A549 (cell line): ENCODE results near the gene VN1R5. TPM values are rescaled to one million over a fixed set of nuclear protein-coding genes. Genes with fewer than 3 reads are reported as not detected.
"Not testable (repeated sequence)": the region's sequence is repeated elsewhere in the genome, so short reads cannot be mapped to it uniquely, and the experiment has no call there.

Experiments
- ATAC-seq, 2 experiments: fragments of 200-7000 bp in 1 of 2; fragments of >200 bp in 1 of 2; cut with Nextera tagmentation in 1 of 2; cut with Tn5 transposase in 1 of 2; 3 replicates each; pipeline versions ENCODE4 v1.8.0 to v1.9.1; 2018 to 2020; ENCODE audit warnings: mild to moderate bottlenecking in 1 of 2, moderate library complexity in 1 of 2
- CTCF ChIA-PET: fragments of 300-600 bp; sonication (Branson Sonifier 250); formaldehyde crosslinking; extraction: SDS; loops from one replicate; lab custom pipeline; 2021; ENCODE audit warnings: antibody characterized with exemption, inconsistent platforms; lab: Yijun Ruan, JAX
- POLR2A ChIA-PET: fragments of 350-600 bp; formaldehyde crosslinking; extraction: SDS; loops from one replicate; lab custom pipeline; 2021; ENCODE audit warnings: antibody characterized with exemption, inconsistent platforms; lab: Yijun Ruan, JAX
- DNase-seq, 2 experiments: peaks; one replicate each; pipeline versions ENCODE4 v3.0.0 to v3.0.0-alpha.2; 2011 to 2016; ENCODE audit warnings: low read depth in 1 of 2, low spot score in 1 of 2
- FAIRE-seq: peaks from 2 replicates; lab custom pipeline; 2011; peaks lifted over from hg19 to GRCh38; lab: Jason Lieb, UNC
- H3K27ac ChIP-seq, 2 experiments: fragments of >200 bp; sonication (Bioruptor Twin); formaldehyde crosslinking; 3 replicates each; pipeline ENCODE4 v1.5.1; 2016 to 2017
- H3K4me1 ChIP-seq: fragments of >200 bp; sonication (Bioruptor Twin); formaldehyde crosslinking; 3 replicates; pipeline ENCODE4 v1.6.1; 2016
- H3K4me2 ChIP-seq: fragments of >200 bp; sonication (Bioruptor Twin); formaldehyde crosslinking; 3 replicates; pipeline ENCODE4 v1.6.1; 2016
- H3K4me3 ChIP-seq: fragments of >200 bp; sonication (Bioruptor Twin); formaldehyde crosslinking; 3 replicates; pipeline ENCODE4 v1.5.1; 2016
- H3K9me3 ChIP-seq: fragments of >200 bp; sonication (Bioruptor Twin); formaldehyde crosslinking; 3 replicates; pipeline ENCODE4 v1.6.1; 2016
- BHLHE40 ChIP-seq: IDR thresholded peaks from 2 replicates; pipeline ENCODE4 v1.6.1; 2012; ENCODE audit warnings: low read depth, low read length, inconsistent platforms
- CBX8 ChIP-seq: fragments of 200-600 bp; sonication (generic); IDR thresholded peaks from 2 replicates; pipeline ENCODE4 v1.6.1; 2016
- CHD4 ChIP-seq: fragments of 200-600 bp; sonication (generic); IDR thresholded peaks from 2 replicates; pipeline ENCODE4 v1.6.1; 2016; ENCODE audit warnings: antibody characterized with exemption, mild to moderate bottlenecking, borderline replicate concordance
- E2F6 ChIP-seq: IDR thresholded peaks from 2 replicates; pipeline ENCODE4 v1.6.1; 2012; ENCODE audit warnings: low read depth, borderline replicate concordance
- EHF ChIP-seq: fragments of 250-450 bp; sonication (Bioruptor Pico); IDR thresholded peaks from 2 replicates; pipeline ENCODE4 v1.5.0; 2020; ENCODE audit warnings: mild to moderate bottlenecking
- FOSB ChIP-seq: fragments of 250-450 bp; sonication (Bioruptor Pico); IDR thresholded peaks from 2 replicates; pipeline ENCODE4 v1.5.0; 2020; ENCODE audit warnings: mild to moderate bottlenecking, moderate library complexity
- FOXS1 ChIP-seq: fragments of 250-450 bp; sonication (Bioruptor Pico); IDR thresholded peaks from 2 replicates; pipeline ENCODE4 v1.5.0; 2020; ENCODE audit warnings: mild to moderate bottlenecking, moderate library complexity
- HDAC2 ChIP-seq: fragments of 200-600 bp; sonication (generic); IDR thresholded peaks from 2 replicates; pipeline ENCODE4 v1.6.1; 2016
- HES2 ChIP-seq: fragments of >200 bp; sonication (Bioruptor Twin); formaldehyde crosslinking; IDR thresholded peaks from 2 replicates; pipeline ENCODE4 v1.6.1; 2016
- HEYL ChIP-seq: fragments of 250-450 bp; sonication (Bioruptor Pico); IDR thresholded peaks from 2 replicates; pipeline ENCODE4 v1.8.0; 2021; ENCODE audit warnings: mild to moderate bottlenecking, moderate library complexity
- KDM1A ChIP-seq: fragments of 200-600 bp; sonication (generic); IDR thresholded peaks from 2 replicates; pipeline ENCODE4 v1.6.1; 2016; ENCODE audit warnings: low read depth, mild to moderate bottlenecking
- KDM5A ChIP-seq: fragments of 200-600 bp; sonication (generic); IDR thresholded peaks from 2 replicates; pipeline ENCODE4 v1.6.1; 2016; ENCODE audit warnings: antibody characterized with exemption, mild to moderate bottlenecking
- MAFK ChIP-seq: fragments of 450-650 bp; IDR thresholded peaks from 2 replicates; pipeline ENCODE4 v1.6.1; 2014; ENCODE audit not compliant: partially characterized antibody
- MAZ ChIP-seq: fragments of 150-350 bp; IDR thresholded peaks from 2 replicates; pipeline ENCODE4 v1.6.1; 2014; ENCODE audit warnings: antibody characterized with exemption, low read depth, low read length, borderline replicate concordance
- NR3C1 ChIP-seq: fragments of >200 bp; sonication (Bioruptor Twin); formaldehyde crosslinking; IDR thresholded peaks from 3 replicates; pipeline ENCODE4 v1.6.1; 2017
- RAD21 ChIP-seq, 2 experiments: fragments of >200 bp in 1 of 2; sonication (Bioruptor Twin) in 1 of 2; formaldehyde crosslinking in 1 of 2; IDR thresholded peaks in 1 of 2; conservative IDR thresholded peaks in 1 of 2; 2 replicates in 1 of 2; 3 replicates in 1 of 2; pipeline ENCODE4 v1.6.1; 2012 to 2018; ENCODE audit warnings: inconsistent platforms in 1 of 2
- RARB ChIP-seq: fragments of 250-450 bp; sonication (Bioruptor Pico); IDR thresholded peaks from 2 replicates; pipeline ENCODE4 v1.8.0; 2021; ENCODE audit warnings: mild to moderate bottlenecking, moderate library complexity
- RNF2 ChIP-seq: fragments of 200-600 bp; sonication (generic); IDR thresholded peaks from 2 replicates; pipeline ENCODE4 v1.6.1; 2016; ENCODE audit warnings: low read depth, mild to moderate bottlenecking, antibody characterized with exemption, moderate library complexity, borderline replicate concordance
- ZC3H11A ChIP-seq: fragments of 450-650 bp; IDR thresholded peaks from 2 replicates; pipeline ENCODE4 v1.6.1; 2014; ENCODE audit warnings: antibody characterized with exemption, mild to moderate bottlenecking
- WGBS: methylation state at CpG from one replicate; pipeline ENCODE4 v1.1.6; 2017; ENCODE audit errors: missing lambda C conversion rate; 5-methylcytosine and 5-hydroxymethylcytosine counted together
- polyA plus RNA-seq, 4 experiments: library from polyadenylated mRNA; depleted of rRNA in 3 of 4; stranded (reverse); fragments of >200 nt; fragmentation: RNase III in 1 of 4; extraction: RNeasy Plus Mini Kit Qiagen cat#74134 plus additional on column Dnase treatment in 1 of 4; gene quantifications; 2 replicates in 3 of 4; 3 replicates in 1 of 4; pipeline ENCODE4 v1.2.3, GENCODE V29; 2011 to 2017
- TF ChIP-seq, protein P1 (sequence below): fragments of 200-600 bp; sonication (generic); IDR thresholded peaks from 2 replicates; pipeline ENCODE4 v1.6.1; 2016; ENCODE audit warnings: antibody characterized with exemption, mild to moderate bottlenecking, moderate library complexity
- TF ChIP-seq, protein P2 (sequence below): fragments of 250-450 bp; sonication (Bioruptor Pico); IDR thresholded peaks from 2 replicates; pipeline ENCODE4 v1.5.0; 2020; ENCODE audit warnings: low read depth, mild to moderate bottlenecking, moderate library complexity
- TF ChIP-seq, protein P3 (sequence below): fragments of >200 bp; sonication (Bioruptor Twin); formaldehyde crosslinking; IDR thresholded peaks from 3 replicates; pipeline ENCODE4 v1.5.1; 2016

VN1R5 gene
- polyA plus RNA-seq, 2 of the 4 experiments (the other 2 are of a cell fraction) = not detected

GRCh38 chr1:247218121-247218651 lies 37.7 kb upstream of the VN1R5 start:
- DNase-seq (no peak), FAIRE-seq (no peak), ATAC-seq (no peak)
- ChIA-PET POLR2A (no interaction called here), CTCF (no interaction called here)
- Histone ChIP-seq H3K9me3 (peaks cover 7% of the 10 kb centered on the region; the same call in 2 of the 3 replicates), H3K4me2 (no peak overlapping the region), H3K4me1 (no peaks in the 10 kb centered on the region), H3K27ac (no peak overlapping the region), H3K4me3 (no peak overlapping the region)
- TF ChIP-seq, protein P1, sequence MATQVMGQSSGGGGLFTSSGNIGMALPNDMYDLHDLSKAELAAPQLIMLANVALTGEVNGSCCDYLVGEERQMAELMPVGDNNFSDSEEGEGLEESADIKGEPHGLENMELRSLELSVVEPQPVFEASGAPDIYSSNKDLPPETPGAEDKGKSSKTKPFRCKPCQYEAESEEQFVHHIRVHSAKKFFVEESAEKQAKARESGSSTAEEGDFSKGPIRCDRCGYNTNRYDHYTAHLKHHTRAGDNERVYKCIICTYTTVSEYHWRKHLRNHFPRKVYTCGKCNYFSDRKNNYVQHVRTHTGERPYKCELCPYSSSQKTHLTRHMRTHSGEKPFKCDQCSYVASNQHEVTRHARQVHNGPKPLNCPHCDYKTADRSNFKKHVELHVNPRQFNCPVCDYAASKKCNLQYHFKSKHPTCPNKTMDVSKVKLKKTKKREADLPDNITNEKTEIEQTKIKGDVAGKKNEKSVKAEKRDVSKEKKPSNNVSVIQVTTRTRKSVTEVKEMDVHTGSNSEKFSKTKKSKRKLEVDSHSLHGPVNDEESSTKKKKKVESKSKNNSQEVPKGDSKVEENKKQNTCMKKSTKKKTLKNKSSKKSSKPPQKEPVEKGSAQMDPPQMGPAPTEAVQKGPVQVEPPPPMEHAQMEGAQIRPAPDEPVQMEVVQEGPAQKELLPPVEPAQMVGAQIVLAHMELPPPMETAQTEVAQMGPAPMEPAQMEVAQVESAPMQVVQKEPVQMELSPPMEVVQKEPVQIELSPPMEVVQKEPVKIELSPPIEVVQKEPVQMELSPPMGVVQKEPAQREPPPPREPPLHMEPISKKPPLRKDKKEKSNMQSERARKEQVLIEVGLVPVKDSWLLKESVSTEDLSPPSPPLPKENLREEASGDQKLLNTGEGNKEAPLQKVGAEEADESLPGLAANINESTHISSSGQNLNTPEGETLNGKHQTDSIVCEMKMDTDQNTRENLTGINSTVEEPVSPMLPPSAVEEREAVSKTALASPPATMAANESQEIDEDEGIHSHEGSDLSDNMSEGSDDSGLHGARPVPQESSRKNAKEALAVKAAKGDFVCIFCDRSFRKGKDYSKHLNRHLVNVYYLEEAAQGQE = no peak
- TF ChIP-seq ZC3H11A (no peak), HES2 (no peak), EHF (no peak), NR3C1 (no peak), KDM1A (no peak), CHD4 (no peak), BHLHE40 (no peak), CBX8 (no peak)
- 18% methylated on average over 6 of the region's 6 CpGs for WGBS

DNA sequence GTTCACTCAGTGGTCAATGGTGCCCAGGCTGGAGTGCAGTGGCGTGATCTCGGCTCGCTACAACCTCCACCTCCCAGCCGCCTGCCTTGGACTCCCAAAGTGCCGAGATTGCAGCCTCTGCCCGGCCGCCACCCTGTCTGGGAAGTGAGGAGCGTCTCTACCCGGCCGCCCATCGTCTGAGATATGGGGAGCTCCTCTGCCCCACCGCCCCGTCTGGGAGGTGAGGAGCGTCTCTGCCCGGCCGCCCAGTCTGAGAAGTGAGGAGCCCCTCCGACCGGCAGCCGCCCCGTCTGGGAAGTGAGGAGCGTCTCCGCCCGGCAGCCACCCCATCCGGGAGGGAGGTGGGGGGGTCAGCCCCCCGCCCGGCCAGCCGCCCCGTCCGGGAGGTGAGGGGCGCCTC lies 35.6 kb upstream of the VN1R5 start:
- H3K4me2 ChIP-seq, ATAC-seq, H3K9me3 ChIP-seq, H3K4me1 ChIP-seq, H3K4me3 ChIP-seq, CTCF ChIA-PET, FAIRE-seq, DNase-seq, H3K27ac ChIP-seq, POLR2A ChIA-PET: not testable (repeated sequence)
- 82% methylated on average over 10 of the region's 30 CpGs for WGBS

DNA sequence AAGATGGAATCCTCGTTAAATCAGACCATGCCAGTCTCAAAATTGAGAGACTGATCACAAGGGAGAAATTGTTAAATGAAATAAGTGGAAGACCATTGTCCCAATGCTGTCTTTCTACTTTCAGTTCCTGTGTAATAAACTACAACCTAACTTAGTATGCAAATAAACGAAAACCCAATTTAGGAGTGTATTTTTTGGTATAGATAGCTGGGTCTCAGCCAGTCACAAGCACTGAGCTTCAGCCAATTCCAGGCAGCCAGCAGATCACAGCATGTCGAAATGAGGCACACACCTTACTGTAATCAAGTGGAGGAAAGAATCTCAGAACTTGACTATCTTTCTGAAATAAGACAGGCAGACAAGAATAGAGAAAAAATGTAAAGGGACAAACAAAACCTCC lies 33.0 kb upstream of the VN1R5 start:
- Histone ChIP-seq H3K4me1 (no peaks in the 10 kb centered on the region), H3K4me2 (no peak overlapping the region), H3K4me3 (no peak overlapping the region), H3K9me3 (peaks cover 6% of the 10 kb centered on the region), H3K27ac (no peak overlapping the region)
- TF ChIP-seq CHD4 (no peak), E2F6 (no peak), MAZ (no peak), RAD21 (conservative IDR thresholded peaks at IDR 0.05 in 1 of 2, IDR thresholded peaks at IDR 0.05 in 1 of 2) (no peak), ZC3H11A (no peak), CBX8 (no peak), KDM5A (no peak), FOSB (CRISPR knock-in tag) (no peak), HDAC2 (no peak), RNF2 (no peak), MAFK (no peak), FOXS1 (CRISPR knock-in tag) (no peak), RARB (no peak), HEYL (CRISPR knock-in tag) (no peak)
- TF ChIP-seq, protein P2, sequence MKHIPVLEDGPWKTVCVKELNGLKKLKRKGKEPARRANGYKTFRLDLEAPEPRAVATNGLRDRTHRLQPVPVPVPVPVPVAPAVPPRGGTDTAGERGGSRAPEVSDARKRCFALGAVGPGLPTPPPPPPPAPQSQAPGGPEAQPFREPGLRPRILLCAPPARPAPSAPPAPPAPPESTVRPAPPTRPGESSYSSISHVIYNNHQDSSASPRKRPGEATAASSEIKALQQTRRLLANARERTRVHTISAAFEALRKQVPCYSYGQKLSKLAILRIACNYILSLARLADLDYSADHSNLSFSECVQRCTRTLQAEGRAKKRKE (CRISPR knock-in tag) = no peak
- TF ChIP-seq, protein P3, sequence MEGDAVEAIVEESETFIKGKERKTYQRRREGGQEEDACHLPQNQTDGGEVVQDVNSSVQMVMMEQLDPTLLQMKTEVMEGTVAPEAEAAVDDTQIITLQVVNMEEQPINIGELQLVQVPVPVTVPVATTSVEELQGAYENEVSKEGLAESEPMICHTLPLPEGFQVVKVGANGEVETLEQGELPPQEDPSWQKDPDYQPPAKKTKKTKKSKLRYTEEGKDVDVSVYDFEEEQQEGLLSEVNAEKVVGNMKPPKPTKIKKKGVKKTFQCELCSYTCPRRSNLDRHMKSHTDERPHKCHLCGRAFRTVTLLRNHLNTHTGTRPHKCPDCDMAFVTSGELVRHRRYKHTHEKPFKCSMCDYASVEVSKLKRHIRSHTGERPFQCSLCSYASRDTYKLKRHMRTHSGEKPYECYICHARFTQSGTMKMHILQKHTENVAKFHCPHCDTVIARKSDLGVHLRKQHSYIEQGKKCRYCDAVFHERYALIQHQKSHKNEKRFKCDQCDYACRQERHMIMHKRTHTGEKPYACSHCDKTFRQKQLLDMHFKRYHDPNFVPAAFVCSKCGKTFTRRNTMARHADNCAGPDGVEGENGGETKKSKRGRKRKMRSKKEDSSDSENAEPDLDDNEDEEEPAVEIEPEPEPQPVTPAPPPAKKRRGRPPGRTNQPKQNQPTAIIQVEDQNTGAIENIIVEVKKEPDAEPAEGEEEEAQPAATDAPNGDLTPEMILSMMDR = no peak
- WGBS = under 1% methylated on average over 3 of the region's 3 CpGs
- ATAC-seq (no peak), DNase-seq (no peak), FAIRE-seq (no peak)
- CTCF ChIA-PET = no interaction called here
- POLR2A ChIA-PET = no interaction called here
